ENCODE results near the gene UCP2.

The UCP2 gene

GRCh38 chr11:73991471-73992006, 8.9 kb upstream of the UCP2 start:
- DNase-seq, result peak; percentile 24

- no peak for DNase-seq
Measured at GRCh38 chr11:73990730-73991129, 8.1 kb upstream of the UCP2 start.

- DNase-seq, result peak; percentile 24
Measured at GRCh38 chr11:73989156-73989555, 6.5 kb upstream of the UCP2 start.

- DNase-seq, result no peak
Measured at GRCh38 chr11:73988227-73988626, 5.6 kb upstream of the UCP2 start.

GRCh38 chr11:73985661-73986060, 3.0 kb upstream of the UCP2 start:
- DNase-seq, result peak; percentile 18

- peak; percentile 31 for DNase-seq
Measured at GRCh38 chr11:73983741-73984538, 1.3 kb upstream of the UCP2 start.

- DNase-seq, result peak; percentile 95
Measured at GRCh38 chr11:73982990-73983740, 522 bp upstream of the UCP2 start.

GRCh38 chr11:73981051-73981805, 1.4 kb downstream of the UCP2 start:
- no peak for DNase-seq

- DNase-seq, result peak; percentile 75
Measured at GRCh38 chr11:73980001-73980961, 2.4 kb downstream of the UCP2 start.

GRCh38 chr11:73978576-73979086, 4.0 kb downstream of the UCP2 start:
- no peak for DNase-seq

GRCh38 chr11:73977856-73978519, 4.7 kb downstream of the UCP2 start:
- DNase-seq, result no peak

GRCh38 chr11:73976451-73977151, 6.0 kb downstream of the UCP2 start:
- DNase-seq, result no peak

GRCh38 chr11:73975479-73975757, 7.2 kb downstream of the UCP2 start:
- no peak for DNase-seq

GRCh38 chr11:73974604-73975478, 7.8 kb downstream of the UCP2 start:
- no peak for DNase-seq

- DNase-seq, result no peak
Measured at GRCh38 chr11:73972620-73973449, 9.8 kb downstream of the UCP2 start.

GRCh38 chr11:73972187-73972586, 10.5 kb downstream of the UCP2 start:
- no peak for DNase-seq

- peak; percentile 68 for DNase-seq
Measured at GRCh38 chr11:73971175-73971719, 11.4 kb downstream of the UCP2 start.

GRCh38 chr11:73969991-73970800, 12.4 kb downstream of the UCP2 start:
- DNase-seq, result peak; percentile 65

Data from stimulated activated CD8-positive, alpha-beta memory T cell treated with anti-CD3 and anti-CD28 coated beads, Interleukin-4, amount 100 ng/mL, for 48 hours (primary cell).